Esophagus muscularis mucosa (tissue), 3 donors: ENCODE results near the gene LRMDA.

Source experiments
- CTCF ChIP-seq, 3 experiments: fragments of 200-600 bp in 2 of 3; fragments of 450-650 bp in 1 of 3; sonication (generic) in 2 of 3; IDR thresholded peaks; one replicate each; pipeline ENCODE4 v1.5.1; 2017 to 2019; ENCODE audit warnings: antibody characterized with exemption in 3 of 3, mild to moderate bottlenecking in 2 of 3, moderate library complexity in 1 of 3
- EP300 ChIP-seq: sonication (generic); formaldehyde crosslinking; IDR thresholded peaks from one replicate; pipeline ENCODE4 v1.6.1; 2017; ENCODE audit warnings: antibody characterized with exemption

- TF ChIP-seq CTCF (IDR thresholded peaks at IDR 0.05) (no peak), EP300 (no peak)
Observed at GRCh38 chr10:76089556-76090180, 658.2 kb downstream of the LRMDA start.
